Activated T-helper 17 cell treated with anti-CD3 and anti-CD28 coated beads, Interleukin-2, amount 50 U/mL, for 72 hours (primary cell): ENCODE results near the gene ANTXR1. TPM values are rescaled to one million over a fixed set of nuclear protein-coding genes. Genes with fewer than 3 reads are reported as not detected.
A peak's percentile ranks its signal among the peaks of the same experiment; 100 is the strongest.

Source experiments
- ATAC-seq: fragments of 150-1000 bp; cut with Tn5 transposase; replicated peaks from 2 replicates; pipeline ENCODE4 v1.10.0; 2021; ENCODE audit warnings: mild to moderate bottlenecking, moderate library complexity
- H3K27ac Mint-ChIP-seq: one replicate; pipeline ENCODE4 v1.8.0; 2022; ENCODE audit warnings: mixed read lengths
- H3K27me3 Mint-ChIP-seq: one replicate; pipeline ENCODE4 v1.8.0; 2022; ENCODE audit warnings: mixed read lengths
- H3K36me3 Mint-ChIP-seq: one replicate; pipeline ENCODE4 v1.8.0; 2022; ENCODE audit warnings: low read depth, mild to moderate bottlenecking, mixed read lengths
- H3K4me1 Mint-ChIP-seq: one replicate; pipeline ENCODE4 v1.8.0; 2022; ENCODE audit warnings: mixed read lengths
- H3K4me3 Mint-ChIP-seq: one replicate; pipeline ENCODE4 v1.8.0; 2022; ENCODE audit warnings: mild to moderate bottlenecking, mixed read lengths
- H3K9me3 Mint-ChIP-seq: one replicate; pipeline ENCODE4 v1.8.0; 2022; ENCODE audit warnings: mixed read lengths
- total RNA-seq, 2 donors: library from RNA; stranded (reverse); gene quantifications; one replicate each; pipeline ENCODE4 v1.2.3, GENCODE V29; 2022

ANTXR1 gene
- total RNA-seq, 2 donors from 2014 or later, result 0.11 TPM; not detected in 1

DNA sequence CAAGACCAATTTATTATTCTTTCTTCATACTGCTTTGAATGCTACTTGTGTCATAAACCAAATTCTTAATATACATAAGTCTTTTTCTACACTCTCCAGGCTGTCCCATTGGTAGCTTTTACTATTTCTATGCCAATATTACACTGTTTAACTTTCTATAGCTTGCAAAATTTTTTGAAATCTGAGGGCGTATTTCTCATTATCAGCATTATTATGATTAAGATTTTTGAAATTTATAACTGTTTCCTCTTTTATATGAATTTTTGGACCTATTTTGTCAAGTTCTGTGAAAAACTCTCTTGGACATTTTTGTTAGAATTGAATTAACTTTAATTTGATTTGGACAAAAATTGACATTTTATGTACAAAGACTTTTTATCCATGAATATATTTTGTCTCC lies 275.4 kb downstream of the ANTXR1 start:
- Mint-ChIP-seq H3K36me3 (no peaks in the 10 kb centered on the region), H3K4me1 (no peaks in the 10 kb centered on the region), H3K4me3 (no peak overlapping the region), H3K9me3 (no peaks in the 10 kb centered on the region), H3K27me3 (peaks cover 4% of the 10 kb centered on the region), H3K27ac (no peak overlapping the region)
- ATAC-seq, result no peak

DNA sequence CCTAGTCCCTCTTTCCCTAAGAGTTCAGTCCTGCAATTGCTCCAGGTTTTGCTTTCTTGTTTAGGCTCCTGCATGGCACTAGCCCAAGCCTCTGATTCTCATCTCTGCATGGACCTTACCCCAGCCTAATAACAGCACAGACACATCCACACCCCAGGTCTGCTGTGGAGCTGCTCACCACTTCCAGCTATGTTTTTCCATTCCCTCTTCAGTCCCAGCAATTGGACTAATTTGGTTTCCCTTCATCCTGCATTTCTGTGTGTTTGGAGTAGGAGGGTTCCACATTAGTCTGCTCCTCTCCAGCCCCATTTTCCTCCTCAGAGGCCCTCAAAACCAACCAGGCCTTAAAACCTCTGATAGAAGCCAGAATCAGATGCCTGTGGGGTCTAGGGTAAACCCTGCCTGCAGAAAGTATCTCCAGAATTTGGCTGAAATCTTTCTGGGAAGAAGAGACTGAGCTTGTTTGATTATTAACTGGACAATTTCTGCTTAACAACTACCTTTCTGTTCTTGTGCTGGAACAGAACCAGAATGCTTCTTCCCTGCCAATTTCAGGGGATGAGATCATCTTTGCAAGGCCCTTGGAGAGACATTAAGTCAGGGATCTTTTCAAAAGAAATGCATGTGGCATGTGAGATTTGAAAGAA lies 278.1 kb downstream of the ANTXR1 start:
- H3K36me3 Mint-ChIP-seq, result no peaks in the 10 kb centered on the region
- ATAC-seq, result no peak
- H3K27me3 Mint-ChIP-seq, result peaks cover 10% of the 10 kb centered on the region
- no peaks in the 10 kb centered on the region for H3K4me1 Mint-ChIP-seq
- no peak overlapping the region for H3K27ac Mint-ChIP-seq
- no peak overlapping the region for H3K4me3 Mint-ChIP-seq
- H3K9me3 Mint-ChIP-seq, result no peaks in the 10 kb centered on the region

- no peak overlapping the region for H3K4me3 Mint-ChIP-seq
- no peaks in the 10 kb centered on the region for H3K4me1 Mint-ChIP-seq
- H3K36me3 Mint-ChIP-seq, result no peaks in the 10 kb centered on the region
- no peak overlapping the region for H3K27ac Mint-ChIP-seq
- no peaks in the 10 kb centered on the region for H3K9me3 Mint-ChIP-seq
- H3K27me3 Mint-ChIP-seq, result peaks cover 10% of the 10 kb centered on the region
- no peak for ATAC-seq
Measured at GRCh38 chr2:69291721-69292120, 278.7 kb downstream of the ANTXR1 start.

GRCh38 chr2:69292256-69292655 lies 279.3 kb downstream of the ANTXR1 start:
- Mint-ChIP-seq H3K36me3 (no peaks in the 10 kb centered on the region), H3K27me3 (peaks cover 10% of the 10 kb centered on the region)

GRCh38 chr2:69296421-69296820 lies 283.4 kb downstream of the ANTXR1 start:
- Mint-ChIP-seq H3K9me3 (no peaks in the 10 kb centered on the region), H3K36me3 (no peaks in the 10 kb centered on the region), H3K4me3 (no peak overlapping the region), H3K27ac (no peak overlapping the region), H3K27me3 (peaks cover 5% of the 10 kb centered on the region), H3K4me1 (no peaks in the 10 kb centered on the region)
- no peak for ATAC-seq

More at GRCh38 chr2:69292256-69292655, 279.3 kb downstream of the ANTXR1 start:
- Mint-ChIP-seq H3K9me3 (no peaks in the 10 kb centered on the region), H3K4me1 (no peaks in the 10 kb centered on the region), H3K4me3 (no peak overlapping the region), H3K27ac (no peak overlapping the region)
- ATAC-seq, result no peak

DNA sequence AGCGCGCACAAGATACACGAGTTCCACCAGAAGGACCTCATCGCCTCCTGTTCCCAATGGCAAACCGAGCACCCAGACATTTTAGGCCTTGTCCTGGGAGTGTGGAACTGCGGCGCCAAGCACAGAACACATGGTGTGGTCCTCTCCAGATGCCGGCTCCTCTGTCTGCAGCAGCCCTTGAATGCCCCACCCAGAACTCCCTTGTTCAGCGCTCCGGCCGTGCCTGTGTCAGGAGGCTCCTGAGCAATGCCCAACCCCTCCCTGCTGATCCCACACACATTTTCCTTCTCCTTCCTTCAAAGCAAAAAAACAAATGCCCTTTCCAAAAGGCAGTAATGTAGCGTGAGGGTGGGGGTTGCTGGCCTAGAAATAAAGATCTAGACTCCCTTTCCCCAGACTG lies 284.2 kb downstream of the ANTXR1 start:
- no peaks in the 10 kb centered on the region for H3K9me3 Mint-ChIP-seq
- no peak overlapping the region for H3K4me3 Mint-ChIP-seq
- ATAC-seq, result no peak
- peaks cover 5% of the 10 kb centered on the region for H3K27me3 Mint-ChIP-seq
- no peak overlapping the region for H3K27ac Mint-ChIP-seq
- no peaks in the 10 kb centered on the region for H3K4me1 Mint-ChIP-seq
- H3K36me3 Mint-ChIP-seq, result no peaks in the 10 kb centered on the region

DNA sequence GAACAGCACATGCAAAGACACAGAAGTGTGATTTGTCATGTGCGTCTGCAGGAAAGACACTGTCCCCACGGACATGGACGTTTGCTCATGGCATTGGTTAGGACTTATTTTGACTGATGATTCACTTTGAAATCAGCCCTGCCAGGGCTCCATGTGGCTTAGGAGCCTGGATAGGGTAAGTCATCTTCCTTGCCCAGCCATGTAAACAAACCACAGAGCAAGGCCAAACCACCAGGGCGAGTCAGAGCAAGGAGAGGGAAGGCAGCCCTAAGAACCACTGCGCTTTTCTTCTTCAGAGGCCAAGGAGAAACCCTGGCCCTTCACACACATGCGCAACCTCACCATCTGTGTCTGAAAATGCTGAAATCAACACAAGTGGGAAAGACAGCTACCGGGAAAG lies 285.3 kb downstream of the ANTXR1 start:
- ATAC-seq, result peak; percentile 53
- Mint-ChIP-seq H3K36me3 (no peaks in the 10 kb centered on the region), H3K4me3 (no peak overlapping the region)

GRCh38 chr2:69298862-69299261 lies 285.9 kb downstream of the ANTXR1 start:
- ATAC-seq, result no peak
- H3K36me3 Mint-ChIP-seq, result no peaks in the 10 kb centered on the region
- H3K4me1 Mint-ChIP-seq, result no peaks in the 10 kb centered on the region
- H3K9me3 Mint-ChIP-seq, result no peaks in the 10 kb centered on the region
- H3K4me3 Mint-ChIP-seq, result no peak overlapping the region
- H3K27me3 Mint-ChIP-seq, result peaks cover 8% of the 10 kb centered on the region
- H3K27ac Mint-ChIP-seq, result no peak overlapping the region

More for the DNA sequence above, 285.3 kb downstream of the ANTXR1 start:
- Mint-ChIP-seq H3K9me3 (no peaks in the 10 kb centered on the region), H3K27me3 (peaks cover 8% of the 10 kb centered on the region), H3K27ac (no peak overlapping the region), H3K4me1 (no peaks in the 10 kb centered on the region)

Other genes starting within 250 kb of the ANTXR1 start
- not detected for gene BMP10, start 141.8 kb upstream of the ANTXR1 start, total RNA-seq
- not detected for gene GKN2, start 60.3 kb upstream of the ANTXR1 start, total RNA-seq
- gene GKN1, start 38.5 kb upstream of the ANTXR1 start, total RNA-seq, result not detected